DOHH2 (cell line): ENCODE data around the gene TNFRSF4.

Experiments
- EZH2phosphoT487 ChIP-seq: fragments of 200-600 bp; sonication (generic); IDR thresholded peaks from 2 replicates; pipeline ENCODE4 v1.6.1; 2017; ENCODE audit warnings: borderline replicate concordance, mild to moderate bottlenecking, antibody characterized with exemption, low read length, moderate library complexity, mixed read lengths
- TF ChIP-seq, protein P1 (sequence below): fragments of 200-600 bp; sonication (generic); IDR thresholded peaks from one replicate; pipeline ENCODE4 v1.5.1; 2014; ENCODE audit warnings: antibody characterized with exemption, mild to moderate bottlenecking, low read depth, low read length; ENCODE audit not compliant: poor library complexity, severe bottlenecking

DNA sequence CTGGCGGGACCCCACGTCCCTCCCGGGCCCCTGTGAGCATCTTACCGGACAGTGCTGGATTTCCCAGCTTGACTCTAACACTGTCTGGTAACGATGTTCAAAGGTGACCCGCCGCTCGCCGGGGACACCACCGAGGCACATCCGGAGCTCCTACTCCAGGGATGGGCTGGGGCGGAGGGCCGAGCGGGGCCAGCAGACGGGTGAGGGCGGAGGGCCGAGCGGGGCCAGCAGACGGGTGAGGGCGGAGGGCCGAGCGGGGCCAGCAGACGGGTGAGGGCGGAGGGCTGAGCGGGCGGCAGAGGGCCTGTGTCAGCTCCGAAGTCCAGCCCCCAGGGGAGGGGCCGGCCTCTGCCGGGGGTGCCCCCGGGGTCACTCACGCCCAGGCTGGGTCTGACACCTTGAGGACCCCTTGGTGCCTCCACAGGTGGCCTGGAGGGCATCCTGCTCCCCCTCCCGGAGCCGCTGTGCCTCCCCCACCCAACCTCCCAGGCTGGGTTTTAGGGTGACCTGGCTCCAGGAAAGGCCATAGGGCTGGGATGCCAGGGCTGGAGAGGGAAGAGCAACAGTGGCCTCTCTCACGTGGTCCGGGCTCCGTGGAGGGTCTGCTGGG is 46.0 kb downstream of the TNFRSF4 start:
- TF ChIP-seq, protein P1, sequence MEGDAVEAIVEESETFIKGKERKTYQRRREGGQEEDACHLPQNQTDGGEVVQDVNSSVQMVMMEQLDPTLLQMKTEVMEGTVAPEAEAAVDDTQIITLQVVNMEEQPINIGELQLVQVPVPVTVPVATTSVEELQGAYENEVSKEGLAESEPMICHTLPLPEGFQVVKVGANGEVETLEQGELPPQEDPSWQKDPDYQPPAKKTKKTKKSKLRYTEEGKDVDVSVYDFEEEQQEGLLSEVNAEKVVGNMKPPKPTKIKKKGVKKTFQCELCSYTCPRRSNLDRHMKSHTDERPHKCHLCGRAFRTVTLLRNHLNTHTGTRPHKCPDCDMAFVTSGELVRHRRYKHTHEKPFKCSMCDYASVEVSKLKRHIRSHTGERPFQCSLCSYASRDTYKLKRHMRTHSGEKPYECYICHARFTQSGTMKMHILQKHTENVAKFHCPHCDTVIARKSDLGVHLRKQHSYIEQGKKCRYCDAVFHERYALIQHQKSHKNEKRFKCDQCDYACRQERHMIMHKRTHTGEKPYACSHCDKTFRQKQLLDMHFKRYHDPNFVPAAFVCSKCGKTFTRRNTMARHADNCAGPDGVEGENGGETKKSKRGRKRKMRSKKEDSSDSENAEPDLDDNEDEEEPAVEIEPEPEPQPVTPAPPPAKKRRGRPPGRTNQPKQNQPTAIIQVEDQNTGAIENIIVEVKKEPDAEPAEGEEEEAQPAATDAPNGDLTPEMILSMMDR: no peak
- no peak for TF ChIP-seq EZH2phosphoT487
